ENCODE results near the gene PEPD. TPM values are rescaled to one million over a fixed set of nuclear protein-coding genes. Genes with fewer than 3 reads are reported as not detected.

PEPD gene
- total RNA-seq, 1 donor from 2014 or later = 84.7 TPM

GRCh38 chr19:33450689-33451088, 70.9 kb downstream of the PEPD start:
- no peaks in the 10 kb centered on the region for H3K4me1 Mint-ChIP-seq (ENCODE audit: unreplicated experiment)
- DNase-seq (ENCODE audit: extremely low spot score, unreplicated experiment) = no peak
- TF ChIP-seq, protein P1, sequence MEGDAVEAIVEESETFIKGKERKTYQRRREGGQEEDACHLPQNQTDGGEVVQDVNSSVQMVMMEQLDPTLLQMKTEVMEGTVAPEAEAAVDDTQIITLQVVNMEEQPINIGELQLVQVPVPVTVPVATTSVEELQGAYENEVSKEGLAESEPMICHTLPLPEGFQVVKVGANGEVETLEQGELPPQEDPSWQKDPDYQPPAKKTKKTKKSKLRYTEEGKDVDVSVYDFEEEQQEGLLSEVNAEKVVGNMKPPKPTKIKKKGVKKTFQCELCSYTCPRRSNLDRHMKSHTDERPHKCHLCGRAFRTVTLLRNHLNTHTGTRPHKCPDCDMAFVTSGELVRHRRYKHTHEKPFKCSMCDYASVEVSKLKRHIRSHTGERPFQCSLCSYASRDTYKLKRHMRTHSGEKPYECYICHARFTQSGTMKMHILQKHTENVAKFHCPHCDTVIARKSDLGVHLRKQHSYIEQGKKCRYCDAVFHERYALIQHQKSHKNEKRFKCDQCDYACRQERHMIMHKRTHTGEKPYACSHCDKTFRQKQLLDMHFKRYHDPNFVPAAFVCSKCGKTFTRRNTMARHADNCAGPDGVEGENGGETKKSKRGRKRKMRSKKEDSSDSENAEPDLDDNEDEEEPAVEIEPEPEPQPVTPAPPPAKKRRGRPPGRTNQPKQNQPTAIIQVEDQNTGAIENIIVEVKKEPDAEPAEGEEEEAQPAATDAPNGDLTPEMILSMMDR (conservative IDR thresholded peaks at IDR 0.05) = no peak
- H3K27me3 Mint-ChIP-seq = no peaks in the 10 kb centered on the region
- no peak overlapping the region for H3K4me3 Mint-ChIP-seq
- no peak overlapping the region for H3K27ac Mint-ChIP-seq
- H3K9me3 Mint-ChIP-seq = no peaks in the 10 kb centered on the region
- H3K36me3 Mint-ChIP-seq = peaks cover 4% of the 10 kb centered on the region

GRCh38 chr19:33449799-33450198, 71.8 kb downstream of the PEPD start:
- no peak overlapping the region for H3K4me3 Mint-ChIP-seq
- H3K36me3 Mint-ChIP-seq = peaks cover 4% of the 10 kb centered on the region
- no peak for DNase-seq (ENCODE audit: extremely low spot score, unreplicated experiment)
- no peak overlapping the region for H3K27ac Mint-ChIP-seq
- TF ChIP-seq, protein P1 (conservative IDR thresholded peaks at IDR 0.05) = no peak
- no peaks in the 10 kb centered on the region for H3K9me3 Mint-ChIP-seq
- no peaks in the 10 kb centered on the region for H3K27me3 Mint-ChIP-seq
- H3K4me1 Mint-ChIP-seq (ENCODE audit: unreplicated experiment) = no peaks in the 10 kb centered on the region

- Mint-ChIP-seq H3K4me3 (no peak overlapping the region), H3K36me3 (peaks cover 4% of the 10 kb centered on the region), H3K27me3 (no peaks in the 10 kb centered on the region), H3K4me1 (ENCODE audit: unreplicated experiment) (no peaks in the 10 kb centered on the region), H3K9me3 (no peaks in the 10 kb centered on the region), H3K27ac (no peak overlapping the region)
- TF ChIP-seq, protein P1 (conservative IDR thresholded peaks at IDR 0.05) = no peak
- no peak for DNase-seq (ENCODE audit: extremely low spot score, unreplicated experiment)
Observed at GRCh38 chr19:33448159-33448516, 73.5 kb downstream of the PEPD start.

DNA sequence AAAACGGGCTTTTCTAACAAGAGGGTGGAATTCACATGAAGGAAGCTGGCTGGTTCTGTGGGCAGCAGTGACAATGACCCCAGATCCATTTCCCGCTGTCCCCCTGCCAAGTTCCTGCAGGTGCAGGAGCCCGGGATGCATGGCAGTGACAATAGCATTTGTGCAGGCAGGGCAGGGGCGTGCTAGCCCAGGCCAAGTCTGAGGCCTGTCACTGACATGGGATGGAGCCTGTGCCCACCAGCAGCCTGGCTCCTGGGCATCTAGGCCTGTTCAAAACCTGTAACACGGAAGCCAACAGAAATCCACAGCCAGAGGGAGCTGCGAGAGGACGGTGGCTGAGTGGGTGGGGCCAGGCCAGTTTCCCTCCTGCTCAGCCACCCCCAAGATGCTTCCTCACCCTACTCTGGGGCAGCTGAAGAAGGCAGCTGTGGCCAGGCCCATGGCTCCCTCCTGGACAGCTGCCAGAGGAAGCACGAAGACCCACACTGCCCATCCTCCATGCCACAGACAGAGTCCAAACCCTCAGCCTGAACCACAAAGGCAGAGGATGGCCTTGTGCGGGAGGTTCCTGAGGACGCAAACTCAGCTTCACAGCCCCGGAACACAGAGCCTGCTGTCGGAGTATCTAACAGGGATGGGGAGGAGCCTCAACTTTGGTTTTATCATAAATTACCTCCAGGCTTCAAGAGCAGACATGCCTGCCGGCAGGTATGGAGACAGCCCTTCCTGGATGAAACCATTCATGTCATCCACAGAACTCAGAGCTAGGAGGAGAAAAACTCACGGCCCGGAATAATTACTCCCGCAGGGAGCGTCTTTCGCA, 74.0 kb downstream of the PEPD start:
- peaks cover 4% of the 10 kb centered on the region for H3K36me3 Mint-ChIP-seq
- H3K4me3 Mint-ChIP-seq = no peak overlapping the region
- H3K9me3 Mint-ChIP-seq = no peaks in the 10 kb centered on the region
- no peak overlapping the region for H3K27ac Mint-ChIP-seq
- no peaks in the 10 kb centered on the region for H3K4me1 Mint-ChIP-seq (ENCODE audit: unreplicated experiment)
- TF ChIP-seq, protein P1 (conservative IDR thresholded peaks at IDR 0.05) = no peak
- DNase-seq (ENCODE audit: extremely low spot score, unreplicated experiment) = no peak
- H3K27me3 Mint-ChIP-seq = no peaks in the 10 kb centered on the region

GRCh38 chr19:33446330-33447293, 75.0 kb downstream of the PEPD start:
- Mint-ChIP-seq H3K4me1 (ENCODE audit: unreplicated experiment) (no peaks in the 10 kb centered on the region), H3K27ac (no peak overlapping the region), H3K4me3 (no peak overlapping the region), H3K27me3 (no peaks in the 10 kb centered on the region), H3K9me3 (no peaks in the 10 kb centered on the region), H3K36me3 (peaks cover 4% of the 10 kb centered on the region)
- TF ChIP-seq, protein P1 (conservative IDR thresholded peaks at IDR 0.05) = no peak
- DNase-seq (ENCODE audit: extremely low spot score, unreplicated experiment) = no peak

Measured in type B pancreatic cell (in vitro differentiated cells).